Stimulated activated CD4-positive, alpha-beta T cell treated with anti-CD3 and anti-CD28 coated beads, Interleukin-15, amount 100 ng/mL, for 48 hours (primary cell): ENCODE results near the gene CD151.

Source experiments
- DNase-seq, 2 donors: peaks; one replicate each; pipeline ENCODE4 v3.0.0-alpha.2; 2020; ENCODE audit warnings: low read depth in 2 of 2

Gene CD151

DNA sequence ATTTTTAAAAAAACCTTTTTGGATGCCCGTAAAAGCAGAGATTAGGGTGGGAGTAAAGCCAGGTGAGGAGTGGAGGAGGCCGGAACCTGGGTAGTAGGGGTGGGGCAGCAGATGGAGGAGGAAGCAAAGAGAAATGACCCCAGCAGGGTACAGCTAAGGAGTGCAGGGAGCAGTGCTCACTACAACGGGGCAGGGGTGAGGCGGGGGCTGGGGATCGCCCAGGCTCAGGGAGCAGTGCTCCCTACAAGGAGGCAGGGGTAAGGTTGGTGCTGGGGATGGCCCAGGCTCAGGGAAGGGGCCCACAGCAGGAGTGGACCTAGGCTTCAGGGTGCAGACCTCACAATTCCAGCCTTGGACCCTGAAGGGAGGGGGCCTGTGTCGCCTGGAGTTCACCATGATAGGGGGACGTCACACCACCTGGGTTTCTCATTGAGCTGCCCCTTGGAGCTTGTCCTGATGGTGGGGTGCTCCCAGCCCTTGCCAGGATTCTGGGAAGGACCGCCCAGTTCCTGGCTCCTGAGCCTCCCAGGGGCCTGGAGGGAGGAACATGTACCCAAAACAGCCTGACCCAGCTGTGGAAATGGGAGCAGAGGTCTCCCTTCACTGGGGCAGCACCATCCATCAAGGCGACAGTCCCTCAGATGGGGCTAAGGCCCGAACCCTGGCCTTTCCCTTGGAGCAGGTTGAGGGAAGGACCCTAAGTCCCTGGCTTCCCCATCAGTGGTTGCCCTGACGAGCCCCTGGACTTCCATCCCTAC, 16.9 kb upstream of the CD151 start:
- DNase-seq = no peak

DNA sequence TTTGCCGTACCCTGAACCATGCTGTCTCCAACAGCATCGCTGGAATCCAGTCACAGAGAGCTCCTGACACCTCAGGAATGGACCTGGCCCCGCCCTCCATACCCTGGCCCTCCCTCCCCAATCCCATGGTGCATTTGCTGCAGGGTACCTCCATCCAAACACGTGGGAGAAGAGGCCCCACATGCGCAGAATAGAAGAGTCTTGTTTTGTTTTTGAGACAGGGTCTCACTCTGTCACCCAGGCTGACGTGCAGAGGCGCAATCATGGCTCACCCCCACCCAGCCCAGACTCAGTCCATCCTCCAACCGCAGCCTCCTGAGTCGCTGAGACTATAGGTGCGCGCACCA, 16.3 kb upstream of the CD151 start:
- no peak for DNase-seq

DNA sequence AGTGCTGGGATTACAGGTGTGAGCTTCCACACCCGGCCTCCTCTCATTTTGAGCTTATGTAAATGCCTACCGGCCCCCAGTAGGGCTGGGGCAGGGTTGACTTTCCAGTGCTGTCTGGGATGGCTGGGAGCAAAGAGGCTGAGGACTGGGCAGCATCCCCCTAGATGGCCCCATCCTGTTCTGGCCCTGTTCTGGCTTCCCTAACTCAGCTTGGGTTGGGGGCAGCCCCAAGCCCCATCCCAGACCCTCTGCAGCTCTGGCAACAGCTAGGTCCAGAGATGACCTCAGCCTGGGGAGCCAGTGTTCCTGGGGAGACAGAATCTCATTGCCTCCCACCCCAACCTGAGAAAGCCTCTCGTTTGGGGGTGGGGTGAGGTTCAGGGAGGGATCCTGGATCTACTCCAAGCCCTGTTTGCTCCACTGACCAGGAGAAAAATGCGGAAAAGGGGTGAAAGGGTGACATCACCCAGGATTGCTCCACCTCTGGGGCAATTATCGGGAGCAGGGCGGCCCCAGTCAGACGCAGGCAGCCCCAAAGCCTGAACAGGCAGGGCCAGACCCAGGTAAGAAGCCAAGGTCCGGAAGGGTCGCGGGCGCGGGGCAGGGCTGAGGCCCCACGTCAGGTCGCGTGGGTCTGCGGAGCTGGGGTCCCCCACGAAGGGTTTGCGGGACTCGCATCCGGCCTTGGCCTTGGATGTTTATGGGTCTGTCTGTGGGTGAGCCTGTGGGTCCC, 14.2 kb upstream of the CD151 start, which contains the start of gene PNPLA2:
PNPLA2 (plus strand) TSS at position 519 of the 733 bp plus-strand sequence. CDS start 805 bp downstream, outside the sequence.
- no peak for DNase-seq

DNA sequence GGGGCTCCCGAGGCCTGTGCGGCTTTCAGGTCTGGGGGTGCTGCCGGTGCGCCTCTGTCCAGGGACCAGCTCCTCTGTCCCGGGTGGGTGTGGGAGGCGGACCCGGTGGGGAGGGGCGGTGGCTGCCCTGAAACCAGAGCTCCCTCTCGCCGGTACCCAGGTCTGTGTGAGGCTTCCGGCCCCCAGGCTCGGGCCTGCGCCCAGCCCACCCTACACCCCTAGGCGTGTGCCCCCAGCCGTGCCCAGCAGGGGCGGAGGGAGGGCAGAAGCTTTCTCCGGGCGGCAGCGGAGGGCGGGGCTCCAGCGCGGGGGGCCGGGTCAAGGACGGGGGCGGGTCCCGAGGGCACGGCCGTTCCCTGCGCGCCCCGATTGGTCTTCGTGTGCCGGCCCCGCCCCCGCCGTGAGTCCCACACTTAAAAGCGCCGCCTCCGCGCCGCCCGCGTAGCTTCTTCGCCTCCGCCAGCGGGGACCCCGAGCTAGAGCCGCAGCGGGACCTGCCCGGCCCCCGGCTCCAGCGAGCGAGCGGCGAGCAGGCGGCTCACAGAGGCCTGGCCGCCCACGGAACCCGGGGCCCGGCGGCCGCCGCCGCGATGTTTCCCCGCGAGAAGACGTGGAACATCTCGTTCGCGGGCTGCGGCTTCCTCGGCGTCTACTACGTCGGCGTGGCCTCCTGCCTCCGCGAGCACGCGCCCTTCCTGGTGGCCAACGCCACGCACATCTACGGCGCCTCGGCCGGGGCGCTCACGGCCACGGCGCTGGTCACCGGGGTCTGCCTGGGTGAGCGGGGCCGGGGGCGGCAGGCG, 13.4 kb upstream of the CD151 start:
- peak; percentile 77 to 86 for DNase-seq

DNA sequence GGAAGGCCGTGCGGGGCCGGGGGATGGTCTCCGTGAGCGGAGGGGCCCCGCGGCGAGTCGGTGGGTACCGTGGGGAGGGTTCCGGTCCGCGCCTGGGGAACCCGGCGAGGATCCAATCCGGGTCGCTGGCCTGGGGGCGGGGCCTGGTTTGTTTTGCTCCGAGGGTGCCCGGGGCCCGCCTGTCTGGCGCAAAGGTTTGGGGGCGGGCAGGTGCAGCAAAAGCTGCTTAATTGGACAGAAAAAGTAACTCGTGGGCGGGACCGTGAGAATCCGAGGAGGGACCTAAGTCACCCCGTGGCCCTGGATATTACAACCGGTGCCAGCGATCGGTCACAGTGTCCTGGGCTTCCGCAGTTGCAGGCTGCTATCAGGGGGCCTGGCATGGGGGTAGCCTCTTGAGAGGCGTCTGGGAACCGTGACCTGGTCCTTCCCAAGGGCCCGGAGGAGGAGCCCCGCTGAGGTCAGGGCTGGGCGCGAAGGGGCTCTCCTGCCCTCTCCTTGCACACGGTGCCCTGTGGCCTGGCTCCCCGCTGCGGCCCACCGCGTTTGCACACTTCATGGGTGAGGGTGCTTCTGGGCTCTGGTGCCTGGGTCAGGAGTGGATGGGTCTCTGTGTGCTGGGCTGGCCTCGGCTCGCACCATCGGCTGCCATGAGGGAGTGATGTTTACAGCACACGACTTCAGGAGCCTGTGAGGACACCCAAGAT, 12.7 kb upstream of the CD151 start:
- DNase-seq = peak; percentile 88 to 91

DNA sequence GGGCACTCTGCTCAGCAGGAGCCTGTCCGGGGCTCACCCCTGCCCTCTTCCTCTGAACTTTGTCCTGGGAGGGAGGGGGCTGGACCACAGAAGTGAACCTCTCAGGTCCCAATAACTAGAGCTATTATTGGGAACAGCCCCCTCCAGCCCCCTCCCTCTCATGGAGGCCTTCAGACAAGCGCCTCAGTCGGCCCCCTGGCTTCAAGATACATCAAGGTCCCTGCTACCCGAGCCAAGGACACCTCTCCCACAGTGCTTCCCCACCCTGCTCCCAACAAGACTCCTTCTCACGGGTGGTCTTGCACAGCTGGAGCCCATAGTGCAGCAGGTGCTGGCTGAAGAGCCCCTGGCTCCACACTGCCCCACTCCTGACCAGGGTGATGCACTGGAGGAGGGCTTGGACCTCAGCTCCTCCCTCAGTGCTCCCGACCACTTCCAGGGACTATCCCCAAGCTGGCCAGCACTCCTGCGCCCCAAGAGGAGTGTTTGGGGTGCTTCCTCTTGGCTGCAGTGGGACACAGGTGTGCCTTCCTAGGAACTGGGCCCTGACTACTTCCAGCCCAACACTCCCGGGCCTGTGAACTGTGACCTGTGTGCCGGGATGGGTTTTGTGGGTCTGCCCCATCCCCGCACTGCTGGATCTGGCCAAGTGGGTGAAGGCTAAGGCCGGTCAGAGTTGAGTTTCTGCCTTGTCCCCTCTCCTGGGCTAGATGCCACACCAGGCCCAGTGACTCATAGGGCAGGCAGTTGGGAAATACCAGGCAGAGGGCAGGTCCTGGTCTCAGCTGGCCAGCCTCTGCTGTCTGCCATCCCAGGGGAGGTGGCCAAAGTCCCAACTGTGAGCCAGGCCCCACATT, 11.9 kb upstream of the CD151 start:
- no peak for DNase-seq

DNA sequence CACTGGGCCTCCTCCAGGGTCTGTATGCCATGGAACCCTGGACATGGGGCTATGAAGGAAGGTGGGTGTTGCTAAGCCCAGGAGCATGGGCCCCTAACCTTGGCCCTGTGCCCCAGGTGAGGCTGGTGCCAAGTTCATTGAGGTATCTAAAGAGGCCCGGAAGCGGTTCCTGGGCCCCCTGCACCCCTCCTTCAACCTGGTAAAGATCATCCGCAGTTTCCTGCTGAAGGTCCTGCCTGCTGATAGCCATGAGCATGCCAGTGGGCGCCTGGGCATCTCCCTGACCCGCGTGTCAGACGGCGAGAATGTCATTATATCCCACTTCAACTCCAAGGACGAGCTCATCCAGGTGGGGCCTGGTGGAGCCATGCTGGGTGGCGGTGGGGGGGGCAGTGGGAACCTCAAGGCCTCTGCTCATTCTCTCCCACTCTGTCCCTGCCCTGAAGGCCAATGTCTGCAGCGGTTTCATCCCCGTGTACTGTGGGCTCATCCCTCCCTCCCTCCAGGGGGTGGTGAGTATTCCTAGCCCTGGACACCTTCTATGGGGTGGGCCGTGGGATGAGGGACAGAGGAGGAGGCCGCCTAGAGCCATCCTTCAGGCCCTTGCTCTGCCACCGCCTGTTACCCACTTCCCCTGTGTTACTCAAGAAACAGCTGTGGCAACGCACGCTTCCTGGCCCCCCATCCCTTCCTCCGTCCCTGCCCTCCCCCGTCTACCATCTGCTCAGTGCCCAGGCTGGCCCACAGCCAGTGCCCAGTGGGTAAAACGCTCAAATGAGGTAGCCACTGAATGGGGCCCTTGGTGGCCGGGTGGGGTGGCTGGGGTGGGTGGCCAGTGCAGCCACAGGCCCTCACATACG, 11.0 kb upstream of the CD151 start:
- DNase-seq = no peak

DNA sequence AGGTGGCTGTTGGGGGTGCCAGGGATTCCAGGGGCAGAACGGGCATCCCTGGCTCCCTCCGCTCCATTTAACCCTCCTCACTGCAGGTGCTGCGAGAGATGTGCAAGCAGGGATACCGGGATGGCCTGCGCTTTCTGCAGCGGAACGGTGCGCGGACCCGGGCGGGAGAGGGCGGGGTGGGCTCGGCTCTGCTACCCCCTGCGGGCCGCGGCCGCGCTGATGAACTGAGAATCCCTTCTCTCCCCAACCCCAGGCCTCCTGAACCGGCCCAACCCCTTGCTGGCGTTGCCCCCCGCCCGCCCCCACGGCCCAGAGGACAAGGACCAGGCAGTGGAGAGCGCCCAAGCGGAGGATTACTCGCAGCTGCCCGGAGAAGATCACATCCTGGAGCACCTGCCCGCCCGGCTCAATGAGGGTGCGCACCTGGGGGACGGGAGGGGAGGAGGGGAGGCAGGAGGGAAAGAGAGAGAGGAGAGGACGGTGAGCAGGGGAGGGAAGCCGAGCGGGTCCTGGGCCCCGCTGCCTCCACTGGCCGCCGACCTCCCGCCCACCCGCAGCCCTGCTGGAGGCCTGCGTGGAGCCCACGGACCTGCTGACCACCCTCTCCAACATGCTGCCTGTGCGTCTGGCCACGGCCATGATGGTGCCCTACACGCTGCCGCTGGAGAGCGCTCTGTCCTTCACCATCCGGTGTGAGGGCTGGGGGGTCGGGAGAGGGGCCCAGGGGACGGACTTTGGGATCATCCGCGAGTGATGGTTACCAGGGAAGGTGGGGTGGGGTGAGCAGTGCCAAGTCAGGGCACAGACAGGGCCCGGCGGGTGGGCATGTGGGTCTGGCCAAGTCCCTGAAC, 9.1 kb upstream of the CD151 start:
- DNase-seq = no peak

DNA sequence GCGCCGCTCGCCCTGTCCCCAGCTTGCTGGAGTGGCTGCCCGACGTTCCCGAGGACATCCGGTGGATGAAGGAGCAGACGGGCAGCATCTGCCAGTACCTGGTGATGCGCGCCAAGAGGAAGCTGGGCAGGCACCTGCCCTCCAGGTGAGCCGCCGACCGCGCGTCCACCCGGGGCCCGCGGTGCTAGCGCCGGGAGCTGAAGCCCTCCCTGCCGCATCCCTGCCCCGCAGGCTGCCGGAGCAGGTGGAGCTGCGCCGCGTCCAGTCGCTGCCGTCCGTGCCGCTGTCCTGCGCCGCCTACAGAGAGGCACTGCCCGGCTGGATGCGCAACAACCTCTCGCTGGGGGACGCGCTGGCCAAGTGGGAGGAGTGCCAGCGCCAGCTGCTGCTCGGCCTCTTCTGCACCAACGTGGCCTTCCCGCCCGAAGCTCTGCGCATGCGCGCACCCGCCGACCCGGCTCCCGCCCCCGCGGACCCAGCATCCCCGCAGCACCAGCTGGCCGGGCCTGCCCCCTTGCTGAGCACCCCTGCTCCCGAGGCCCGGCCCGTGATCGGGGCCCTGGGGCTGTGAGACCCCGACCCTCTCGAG, 8.4 kb upstream of the CD151 start:
- DNase-seq = no peak

DNA sequence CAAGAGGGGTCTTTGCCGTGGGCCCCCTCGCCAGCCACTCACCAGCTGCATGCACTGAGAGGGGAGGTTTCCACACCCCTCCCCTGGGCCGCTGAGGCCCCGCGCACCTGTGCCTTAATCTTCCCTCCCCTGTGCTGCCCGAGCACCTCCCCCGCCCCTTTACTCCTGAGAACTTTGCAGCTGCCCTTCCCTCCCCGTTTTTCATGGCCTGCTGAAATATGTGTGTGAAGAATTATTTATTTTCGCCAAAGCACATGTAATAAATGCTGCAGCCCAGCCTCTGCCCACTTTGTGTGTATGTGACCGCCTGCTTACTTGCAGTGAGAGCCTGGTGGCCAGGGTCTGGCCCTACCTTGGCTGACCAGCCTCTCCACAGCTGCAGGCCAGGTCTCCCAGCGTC, 7.8 kb upstream of the CD151 start:
- DNase-seq = no peak

DNA sequence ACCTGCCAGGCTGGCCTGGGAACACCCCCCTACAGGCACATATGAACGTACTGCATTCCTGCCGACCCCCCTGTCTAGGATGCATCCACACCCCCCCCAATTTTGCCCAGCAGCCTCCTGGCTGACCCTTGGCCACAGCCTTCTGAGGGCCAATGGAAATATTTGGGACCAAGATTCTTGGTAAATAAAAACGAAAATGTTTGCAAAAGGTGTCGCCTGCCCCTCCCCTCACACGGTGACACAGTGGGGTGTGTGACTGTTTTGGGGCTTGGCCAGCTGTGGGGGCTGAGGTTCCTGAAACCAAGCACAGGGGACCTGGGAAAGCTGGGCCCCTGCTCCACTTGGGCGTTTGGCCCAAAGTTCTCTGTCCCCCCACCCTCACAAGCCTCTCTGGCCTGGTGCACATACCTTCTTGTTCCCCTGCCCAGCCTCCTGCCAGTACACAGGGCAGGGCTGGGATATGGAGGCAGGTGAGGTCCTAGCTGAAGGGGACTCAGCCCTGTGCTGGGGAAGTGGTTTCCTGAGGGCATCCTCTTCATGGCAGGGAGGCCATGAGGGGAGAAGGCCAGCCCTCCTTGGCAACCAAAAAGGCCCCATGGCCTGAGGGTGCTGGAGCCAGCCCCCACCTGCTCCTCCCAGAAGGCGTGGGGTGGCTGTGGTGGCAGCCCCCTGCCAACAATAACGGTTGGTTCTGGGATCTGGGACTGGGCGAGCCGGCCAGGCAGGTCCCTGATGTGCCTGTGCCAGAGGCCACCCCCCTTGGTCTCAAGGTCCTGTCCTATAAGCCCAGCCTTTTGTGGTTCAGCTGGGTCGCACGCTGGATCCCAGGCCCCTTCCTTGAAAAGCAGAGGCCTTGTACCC, 7.2 kb upstream of the CD151 start:
- DNase-seq = no peak

DNA sequence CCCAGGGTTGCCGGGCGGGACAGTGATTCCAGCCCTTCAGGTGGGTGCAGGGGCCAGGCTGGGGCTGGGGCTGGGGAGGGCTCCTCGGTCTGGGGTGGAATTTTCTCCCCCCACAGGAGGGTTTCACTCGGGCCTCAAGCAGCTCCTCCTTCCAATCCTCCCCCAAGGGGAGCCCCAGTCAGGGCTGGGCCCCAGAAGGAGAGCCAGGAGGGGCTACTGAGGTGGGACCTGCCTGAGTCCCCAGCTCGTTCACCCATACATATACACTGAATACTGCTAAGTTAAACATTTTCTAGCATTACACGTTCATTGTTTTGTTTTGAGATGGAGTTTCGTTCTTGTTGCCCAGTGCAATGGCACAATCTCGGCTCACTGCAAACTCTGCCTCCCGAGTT, 6.5 kb upstream of the CD151 start:
- DNase-seq = no peak

DNA sequence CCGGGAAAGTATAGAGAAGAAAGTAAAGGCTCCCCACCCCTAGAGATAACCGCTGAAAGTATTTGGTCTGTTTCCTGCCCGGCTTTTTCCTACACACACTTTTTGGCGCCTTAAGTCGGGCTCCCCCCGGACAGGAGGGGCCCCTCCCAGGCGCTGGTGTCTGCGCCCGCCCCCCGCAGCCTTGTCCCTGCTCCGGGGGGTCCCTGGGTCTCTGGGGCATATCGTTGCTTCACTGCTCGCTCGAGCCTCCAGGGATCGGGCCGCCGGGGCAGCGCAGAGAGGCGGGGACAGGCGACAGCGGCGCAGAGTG, 6.0 kb upstream of the CD151 start:
- DNase-seq = no peak

DNA sequence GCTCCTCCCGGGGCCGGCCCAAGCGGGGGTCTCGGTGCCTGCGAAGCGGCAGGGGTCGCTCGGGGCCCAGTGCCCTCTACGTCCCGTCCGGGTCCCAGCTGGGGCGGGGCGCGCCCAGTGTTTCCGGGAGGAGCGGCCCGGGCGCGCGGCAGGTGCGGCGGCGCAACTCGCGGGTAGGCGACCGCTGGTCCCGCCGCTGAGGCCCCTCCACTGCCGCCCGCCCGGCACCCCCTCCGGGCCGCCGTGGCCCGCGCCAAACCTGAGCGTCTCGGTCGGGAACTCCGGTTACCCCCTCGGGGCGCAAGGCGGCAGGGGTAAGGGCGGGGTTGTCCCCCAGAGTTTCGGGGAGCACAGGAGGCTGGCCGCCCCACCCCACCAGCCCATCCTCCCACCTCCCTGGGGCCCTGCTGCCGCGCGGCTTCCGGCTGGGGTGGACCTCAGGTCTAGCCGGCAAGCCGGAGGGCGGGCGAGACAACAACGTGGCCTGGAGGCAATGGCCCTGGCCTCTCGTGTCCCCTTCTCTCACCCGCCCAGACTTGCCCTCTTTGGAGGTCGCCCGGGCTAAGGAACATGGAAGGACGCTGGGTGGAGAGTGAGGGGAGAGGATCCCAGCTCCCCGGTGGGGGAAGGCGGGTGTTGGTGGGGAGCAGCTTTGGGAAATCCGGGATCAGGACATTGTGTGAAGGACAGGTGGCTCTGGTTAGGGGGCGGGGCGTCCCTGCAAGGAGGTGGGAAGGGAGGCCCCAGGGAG, 5.4 kb upstream of the CD151 start:
- DNase-seq = no peak

DNA sequence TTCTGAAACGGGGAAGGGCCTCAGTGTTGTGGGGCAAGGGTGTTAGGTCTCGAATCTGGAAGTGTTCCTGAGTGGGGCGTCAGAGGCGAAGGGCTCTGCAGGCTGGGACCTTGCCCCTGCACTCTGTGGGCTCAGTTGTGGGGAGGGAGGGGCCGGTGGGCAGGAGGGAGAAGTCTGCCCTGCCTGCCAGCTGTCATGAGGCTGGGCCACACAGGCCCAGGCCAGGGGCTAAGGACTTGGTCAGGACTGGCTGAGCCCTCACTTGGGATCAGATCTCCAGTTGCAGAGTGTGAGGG, 4.9 kb upstream of the CD151 start, which contains the start of gene CRACR2B:
CRACR2B (plus strand) TSS at position 23 of the 296 bp plus-strand sequence. CDS start 689 bp downstream, outside the sequence.
- DNase-seq = no peak

DNA sequence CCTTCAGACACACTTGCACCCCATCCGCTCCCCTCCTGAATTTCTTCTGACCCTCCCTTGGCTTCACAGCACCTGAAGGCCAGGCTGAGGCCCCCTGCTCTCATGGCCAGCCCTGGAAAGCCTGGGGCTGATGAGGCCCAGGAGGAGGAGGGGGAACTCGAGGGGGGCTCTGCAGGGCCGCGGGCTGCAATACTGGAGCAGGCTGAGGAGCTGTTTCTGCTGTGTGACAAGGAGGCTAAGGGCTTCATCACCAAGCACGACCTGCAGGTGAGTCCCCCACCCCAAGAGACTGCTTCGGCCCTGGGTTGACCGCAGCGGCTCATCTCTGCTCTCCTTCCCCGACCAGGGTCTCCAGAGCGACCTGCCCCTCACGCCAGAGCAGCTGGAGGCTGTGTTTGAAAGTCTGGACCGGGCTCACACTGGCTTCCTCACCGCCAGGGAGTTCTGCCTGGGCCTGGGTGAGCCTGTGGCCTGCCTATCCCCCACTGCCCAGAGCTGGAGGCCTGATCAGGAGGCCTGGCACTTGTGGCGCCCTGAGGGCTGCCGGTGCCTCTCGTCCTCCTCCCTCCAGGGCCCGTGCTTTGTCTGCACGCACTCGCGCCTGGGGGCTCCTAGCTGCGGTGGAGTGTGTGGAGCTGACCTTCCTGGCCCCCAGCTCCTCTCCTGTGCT, 4.1 kb upstream of the CD151 start:
- DNase-seq = no peak
